A673 (cell line): ENCODE measurements around the gene MLLT6.

ENCODE experiments used
- CTCF ChIP-seq: fragments of 300-800, 200-600 bp; sonication (generic); conservative IDR thresholded peaks from 2 replicates; pipeline ENCODE4 v1.5.1; 2017; ENCODE audit warnings: low read depth, mild to moderate bottlenecking, antibody characterized with exemption, low read length, moderate library complexity, mixed read lengths
- EZH2 ChIP-seq: fragments of 200-600 bp; sonication (generic); IDR thresholded peaks from 2 replicates; pipeline ENCODE4 v1.6.1; 2017; ENCODE audit warnings: borderline replicate concordance, low read depth, mild to moderate bottlenecking, mixed read lengths, antibody characterized with exemption, low read length; ENCODE audit not compliant: poor library complexity, severe bottlenecking

- TF ChIP-seq CTCF (no peak), EZH2 (no peak)
These were observed 43.2 kb downstream of the MLLT6 start, which contains the start of gene PCGF2 for GRCh38 chr17:38748149-38748891.
